A673 (cell line): ENCODE results near the gene SPINT3.

ENCODE experiments used
- CTCF ChIP-seq: fragments of 300-800, 200-600 bp; sonication (generic); conservative IDR thresholded peaks from 2 replicates; pipeline ENCODE4 v1.5.1; 2017; ENCODE audit warnings: low read depth, mild to moderate bottlenecking, antibody characterized with exemption, low read length, moderate library complexity, mixed read lengths
- EZH2 ChIP-seq: fragments of 200-600 bp; sonication (generic); IDR thresholded peaks from 2 replicates; pipeline ENCODE4 v1.6.1; 2017; ENCODE audit warnings: borderline replicate concordance, low read depth, mild to moderate bottlenecking, mixed read lengths, antibody characterized with exemption, low read length; ENCODE audit not compliant: poor library complexity, severe bottlenecking

- TF ChIP-seq CTCF (no peak), EZH2 (no peak)
These were observed 9.0 kb downstream of the SPINT3 start for GRCh38 chr20:45506398-45506797.
